ENCODE measurements around the gene EFCAB9.

- no peak for TF ChIP-seq CTCF (IDR thresholded peaks at IDR 0.05; ENCODE audit: control extremely low read depth in 1 of 3, insufficient read depth in 1 of 3, low read depth in 1 of 3, low read length in 3 of 3)
- TF ChIP-seq CREB1 (IDR thresholded peaks at IDR 0.05): no peak
- TF ChIP-seq JUND (IDR thresholded peaks at IDR 0.05; ENCODE audit: low read length): no peak
- TF ChIP-seq, protein P1, sequence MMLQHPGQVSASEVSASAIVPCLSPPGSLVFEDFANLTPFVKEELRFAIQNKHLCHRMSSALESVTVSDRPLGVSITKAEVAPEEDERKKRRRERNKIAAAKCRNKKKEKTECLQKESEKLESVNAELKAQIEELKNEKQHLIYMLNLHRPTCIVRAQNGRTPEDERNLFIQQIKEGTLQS (IDR thresholded peaks at IDR 0.05; ENCODE audit: insufficient read depth, low read depth, low read length): no peak
- TF ChIP-seq PHF8 (conservative IDR thresholded peaks at IDR 0.05; ENCODE audit: low read depth, low read length): no peak
- TF ChIP-seq GABPA (IDR thresholded peaks at IDR 0.05; ENCODE audit: borderline replicate concordance, insufficient read depth, low read length): no peak
- TF ChIP-seq TEAD4 (IDR thresholded peaks at IDR 0.05; ENCODE audit: low read depth, low read length): no peak
- no peak for TF ChIP-seq ZNF274 (IDR thresholded peaks at IDR 0.05; ENCODE audit: borderline replicate concordance, extremely low read depth, low read length)
- TF ChIP-seq JUN (IDR thresholded peaks at IDR 0.05; ENCODE audit: low read depth, low read length): no peak
- TF ChIP-seq EP300 (IDR thresholded peaks at IDR 0.05; ENCODE audit: borderline replicate concordance in 1 of 2, low read depth in 2 of 2, low read length in 2 of 2): no peak
These were observed 42.1 kb downstream of the EFCAB9 start for GRCh38 chr5:172235827-172236736.

Data from H1 (cell line).